ENCODE data around the gene HSBP1L1. TPM values are rescaled to one million over a fixed set of nuclear protein-coding genes. Genes with fewer than 3 reads are reported as not detected.

HSBP1L1 gene
- total RNA-seq, 1 donor from 2014 or later = 9.9 TPM

DNA sequence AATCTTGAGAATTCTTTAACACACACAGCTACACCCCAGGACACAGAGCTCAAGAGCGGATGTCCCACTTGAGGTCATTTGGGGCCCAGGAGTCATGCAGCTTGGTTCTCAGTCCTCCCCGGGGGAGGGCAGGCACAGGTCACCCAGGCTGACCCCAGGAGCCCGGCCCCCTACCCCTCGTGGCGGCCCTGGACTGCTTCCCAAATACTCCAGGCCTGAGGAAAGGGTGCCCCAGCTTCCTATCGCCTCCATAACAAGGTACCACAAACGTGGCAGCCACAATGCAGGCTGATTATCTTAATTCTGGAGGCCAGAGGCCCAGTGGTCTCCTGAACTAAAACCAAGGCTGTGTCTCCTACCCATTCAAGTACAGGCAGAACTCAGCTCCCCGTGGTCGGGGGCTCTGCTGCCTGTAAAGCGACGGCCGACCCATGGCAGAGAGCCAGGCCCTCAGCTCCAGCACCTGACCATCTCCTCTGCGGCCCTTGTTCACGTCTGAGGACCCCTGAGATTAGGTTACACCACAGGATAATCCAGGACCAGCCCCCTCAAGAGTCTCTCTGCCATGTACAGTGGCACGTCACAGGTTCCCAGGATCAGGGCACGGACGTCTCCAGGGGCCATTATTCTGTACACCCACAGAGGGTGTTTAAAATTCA lies 23.5 kb upstream of the HSBP1L1 start:
- H3K27me3 Mint-ChIP-seq = no peaks in the 10 kb centered on the region
- H3K4me1 Mint-ChIP-seq (ENCODE audit: unreplicated experiment) = peaks cover 13% of the 10 kb centered on the region
- H3K4me3 Mint-ChIP-seq = no peak overlapping the region
- no peaks in the 10 kb centered on the region for H3K9me3 Mint-ChIP-seq
- no peak overlapping the region for H3K27ac Mint-ChIP-seq
- peaks cover 40% of the 10 kb centered on the region for H3K36me3 Mint-ChIP-seq
- peak; percentile 55 for DNase-seq (ENCODE audit: extremely low spot score, unreplicated experiment)
- TF ChIP-seq, protein P1, sequence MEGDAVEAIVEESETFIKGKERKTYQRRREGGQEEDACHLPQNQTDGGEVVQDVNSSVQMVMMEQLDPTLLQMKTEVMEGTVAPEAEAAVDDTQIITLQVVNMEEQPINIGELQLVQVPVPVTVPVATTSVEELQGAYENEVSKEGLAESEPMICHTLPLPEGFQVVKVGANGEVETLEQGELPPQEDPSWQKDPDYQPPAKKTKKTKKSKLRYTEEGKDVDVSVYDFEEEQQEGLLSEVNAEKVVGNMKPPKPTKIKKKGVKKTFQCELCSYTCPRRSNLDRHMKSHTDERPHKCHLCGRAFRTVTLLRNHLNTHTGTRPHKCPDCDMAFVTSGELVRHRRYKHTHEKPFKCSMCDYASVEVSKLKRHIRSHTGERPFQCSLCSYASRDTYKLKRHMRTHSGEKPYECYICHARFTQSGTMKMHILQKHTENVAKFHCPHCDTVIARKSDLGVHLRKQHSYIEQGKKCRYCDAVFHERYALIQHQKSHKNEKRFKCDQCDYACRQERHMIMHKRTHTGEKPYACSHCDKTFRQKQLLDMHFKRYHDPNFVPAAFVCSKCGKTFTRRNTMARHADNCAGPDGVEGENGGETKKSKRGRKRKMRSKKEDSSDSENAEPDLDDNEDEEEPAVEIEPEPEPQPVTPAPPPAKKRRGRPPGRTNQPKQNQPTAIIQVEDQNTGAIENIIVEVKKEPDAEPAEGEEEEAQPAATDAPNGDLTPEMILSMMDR (conservative IDR thresholded peaks at IDR 0.05) = no peak

DNA sequence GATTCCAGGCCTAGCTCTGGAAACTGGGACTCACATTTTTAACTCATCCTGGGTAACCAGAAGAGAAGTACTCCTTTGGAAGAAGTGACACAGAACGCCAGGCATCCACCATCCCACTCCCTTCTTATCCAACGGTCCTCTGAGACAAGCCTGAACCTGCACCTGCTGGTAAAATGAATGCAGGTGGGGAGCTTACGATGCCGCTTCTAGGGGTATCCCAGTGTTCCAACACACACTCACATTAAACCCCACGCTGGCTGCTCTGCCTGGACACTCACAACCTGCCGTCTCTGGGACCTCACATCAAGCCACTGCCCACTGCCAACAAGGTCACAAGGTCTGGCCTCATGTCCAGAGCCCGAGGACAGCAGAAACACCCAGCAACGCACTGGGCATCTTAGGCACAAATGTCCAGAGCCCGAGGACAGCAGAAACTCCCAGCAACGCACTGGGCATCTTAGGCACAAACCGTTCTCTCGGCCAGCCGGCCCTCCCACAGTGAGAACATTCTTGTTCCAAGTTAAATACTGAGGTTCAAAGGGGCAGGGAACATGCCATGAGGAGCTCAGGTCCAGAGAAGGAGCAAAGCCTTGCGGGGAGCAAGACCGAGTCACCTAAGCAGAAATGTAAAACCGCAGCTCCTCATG lies 22.8 kb upstream of the HSBP1L1 start:
- Mint-ChIP-seq H3K4me1 (ENCODE audit: unreplicated experiment) (peaks cover 16% of the 10 kb centered on the region), H3K27me3 (no peaks in the 10 kb centered on the region), H3K36me3 (peaks cover 36% of the 10 kb centered on the region), H3K27ac (no peak overlapping the region), H3K4me3 (no peak overlapping the region), H3K9me3 (no peaks in the 10 kb centered on the region)
- TF ChIP-seq, protein P1 (conservative IDR thresholded peaks at IDR 0.05) = no peak
- DNase-seq (ENCODE audit: extremely low spot score, unreplicated experiment) = peak; percentile 37

DNA sequence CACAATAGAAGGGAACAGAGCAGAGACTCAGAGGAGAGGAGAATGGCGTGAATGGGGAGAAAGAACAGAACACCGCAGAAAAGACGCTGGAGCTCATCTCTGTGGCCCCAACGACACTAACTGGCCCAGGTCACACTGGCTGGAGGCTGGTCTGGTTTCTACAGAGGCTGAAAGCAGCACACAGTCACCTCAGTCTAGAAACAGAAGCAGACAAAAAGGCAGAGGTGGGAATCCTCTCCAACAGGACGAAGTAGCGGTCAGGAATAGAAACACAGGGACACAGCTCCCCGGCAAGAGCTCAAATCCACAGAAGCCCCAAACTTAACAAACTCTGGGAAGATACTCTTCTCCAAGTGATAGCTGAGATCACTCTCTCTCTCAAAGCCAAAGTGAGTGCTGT lies 22.2 kb upstream of the HSBP1L1 start:
- H3K27me3 Mint-ChIP-seq = no peaks in the 10 kb centered on the region
- no peak overlapping the region for H3K27ac Mint-ChIP-seq
- peaks cover 32% of the 10 kb centered on the region for H3K36me3 Mint-ChIP-seq
- no peak overlapping the region for H3K4me3 Mint-ChIP-seq
- TF ChIP-seq, protein P1 (conservative IDR thresholded peaks at IDR 0.05) = no peak
- peaks cover 19% of the 10 kb centered on the region for H3K4me1 Mint-ChIP-seq (ENCODE audit: unreplicated experiment)
- H3K9me3 Mint-ChIP-seq = no peaks in the 10 kb centered on the region
- peak; percentile 37 for DNase-seq (ENCODE audit: extremely low spot score, unreplicated experiment)

DNA sequence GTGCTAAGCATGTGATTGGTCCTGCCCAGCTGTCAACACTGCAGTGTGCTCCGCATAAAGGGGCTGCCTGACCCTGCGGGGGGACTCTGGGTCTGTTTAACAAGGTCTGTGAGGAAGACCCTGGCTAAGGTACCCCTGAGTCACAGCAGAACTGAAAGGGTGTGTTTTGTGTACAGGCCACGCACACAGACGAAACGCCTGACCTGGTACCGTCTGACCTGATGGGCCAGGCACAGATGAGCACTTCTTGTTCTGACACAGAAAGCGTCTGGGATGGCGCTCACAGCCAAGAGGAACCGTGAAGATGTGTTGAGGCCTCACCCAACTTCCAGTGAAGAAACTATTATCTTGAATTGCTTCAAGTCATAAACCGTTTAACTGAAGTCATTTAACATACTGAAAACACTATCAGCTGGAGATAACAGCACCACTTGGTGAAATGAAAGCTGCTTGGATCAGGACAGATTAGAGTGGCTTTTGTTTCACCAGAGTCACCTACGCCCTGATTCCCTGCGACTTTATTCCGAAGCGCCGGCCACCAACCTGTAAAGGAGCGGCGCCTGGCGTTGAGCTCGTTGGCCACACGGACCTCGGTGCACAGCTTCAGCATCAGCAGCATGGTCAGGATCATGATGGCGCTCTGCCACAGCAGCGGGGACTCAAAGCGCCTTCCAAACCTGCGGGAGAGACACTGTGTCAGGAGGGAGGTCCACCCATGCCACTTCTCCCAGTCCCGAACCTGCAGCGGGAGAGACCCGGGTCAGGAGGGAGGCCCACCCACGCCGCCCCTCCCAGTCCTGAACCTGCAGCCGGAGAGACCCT lies 21.4 kb upstream of the HSBP1L1 start:
- DNase-seq (ENCODE audit: extremely low spot score, unreplicated experiment) = peak; percentile 58
- Mint-ChIP-seq H3K9me3 (no peaks in the 10 kb centered on the region), H3K36me3 (peaks cover 27% of the 10 kb centered on the region), H3K4me3 (no peak overlapping the region), H3K27me3 (no peaks in the 10 kb centered on the region), H3K27ac (no peak overlapping the region), H3K4me1 (ENCODE audit: unreplicated experiment) (peaks cover 20% of the 10 kb centered on the region)
- TF ChIP-seq, protein P1 (conservative IDR thresholded peaks at IDR 0.05) = no peak

DNA sequence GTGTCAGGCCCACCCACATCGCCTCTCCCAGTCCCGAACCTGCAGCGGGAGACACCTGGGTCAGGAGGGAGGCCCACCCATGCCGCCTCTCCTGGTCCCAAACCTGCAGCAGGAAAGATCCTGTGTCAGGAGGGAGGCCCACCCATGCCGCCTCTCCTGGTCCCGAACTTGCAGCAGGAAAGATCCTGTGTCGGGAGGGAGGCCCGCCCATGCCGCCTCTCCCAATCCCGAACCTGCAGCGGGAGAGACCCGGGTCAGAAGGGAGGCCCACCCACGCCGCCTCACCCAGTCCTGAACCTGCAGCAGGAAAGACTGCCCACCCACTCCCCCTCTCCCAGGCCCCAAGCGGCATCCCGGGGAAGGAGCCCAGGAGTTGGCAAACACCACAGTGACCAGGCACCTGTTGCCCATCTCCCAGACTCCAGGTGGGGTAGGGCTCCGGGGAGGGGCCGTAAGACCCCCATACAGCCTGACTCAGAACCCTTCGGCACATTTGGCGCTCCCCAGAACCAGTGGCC lies 20.8 kb upstream of the HSBP1L1 start:
- H3K27me3 Mint-ChIP-seq = no peaks in the 10 kb centered on the region
- TF ChIP-seq, protein P1 (conservative IDR thresholded peaks at IDR 0.05) = no peak
- H3K9me3 Mint-ChIP-seq = no peaks in the 10 kb centered on the region
- H3K36me3 Mint-ChIP-seq = peaks cover 24% of the 10 kb centered on the region
- DNase-seq (ENCODE audit: extremely low spot score, unreplicated experiment) = peak; percentile 64
- H3K4me3 Mint-ChIP-seq = no peak overlapping the region
- no peak overlapping the region for H3K27ac Mint-ChIP-seq
- peaks cover 21% of the 10 kb centered on the region for H3K4me1 Mint-ChIP-seq (ENCODE audit: unreplicated experiment)
